AG09309 (cell line): ENCODE data around the gene SIAH2.

Source experiments
- DNase-seq: peaks from one replicate; pipeline ENCODE4 v3.0.0-alpha.2; 2010; ENCODE audit warnings: low read depth
- H3K4me3 ChIP-seq: 2 replicates; pipeline ENCODE4 v1.5.1; 2011; ENCODE audit warnings: mild to moderate bottlenecking, low read depth, low read length, moderate library complexity; ENCODE audit not compliant: control insufficient read depth
- CTCF ChIP-seq: IDR thresholded peaks from 2 replicates; pipeline ENCODE4 v1.5.1; 2011; ENCODE audit warnings: mild to moderate bottlenecking, low read depth, low read length, inconsistent platforms; ENCODE audit not compliant: insufficient read depth, control insufficient read depth; ENCODE audit errors: missing control alignments

SIAH2 gene

GRCh38 chr3:150760431-150761200 lies 2.4 kb downstream of the SIAH2 start:
- TF ChIP-seq CTCF, result no peak
- H3K4me3 ChIP-seq, result peak overlapping the region; percentile 95
- no peak for DNase-seq

- DNase-seq, result no peak
- H3K4me3 ChIP-seq, result peak overlapping the region; percentile 95
- TF ChIP-seq CTCF, result no peak
These were observed 3.0 kb downstream of the SIAH2 start for GRCh38 chr3:150759947-150760346.

GRCh38 chr3:150759319-150759718 lies 3.6 kb downstream of the SIAH2 start:
- no peak overlapping the region for H3K4me3 ChIP-seq
- no peak for DNase-seq
- no peak for TF ChIP-seq CTCF

GRCh38 chr3:150757768-150758167 lies 5.2 kb downstream of the SIAH2 start:
- no peak overlapping the region for H3K4me3 ChIP-seq
- no peak for TF ChIP-seq CTCF
- DNase-seq, result no peak

GRCh38 chr3:150757364-150757763 lies 5.6 kb downstream of the SIAH2 start:
- H3K4me3 ChIP-seq, result no peak overlapping the region

GRCh38 chr3:150756491-150757059 lies 6.4 kb downstream of the SIAH2 start:
- H3K4me3 ChIP-seq, result no peak overlapping the region
- no peak for DNase-seq
- no peak for TF ChIP-seq CTCF

More at GRCh38 chr3:150757364-150757763, 5.6 kb downstream of the SIAH2 start:
- no peak for TF ChIP-seq CTCF
- DNase-seq, result no peak
